Activated naive CD4-positive, alpha-beta T cell treated with anti-CD3 and anti-CD28 coated beads, Interleukin-2, amount 50 U/mL, for 24 hours (primary cell): Measurements from ENCODE around the gene CIAO3.
"Not testable (repeated sequence)": the region's sequence is repeated elsewhere in the genome, so short reads cannot be mapped to it uniquely, and the experiment has no call there.

Source experiments
- H3K27ac Mint-ChIP-seq: one replicate; pipeline ENCODE4 v1.8.0; 2021; ENCODE audit warnings: mild to moderate bottlenecking, mixed read lengths
- H3K27me3 Mint-ChIP-seq: one replicate; pipeline ENCODE4 v1.8.0; 2021; ENCODE audit warnings: mixed read lengths
- H3K36me3 Mint-ChIP-seq: one replicate; pipeline ENCODE4 v1.8.0; 2021; ENCODE audit warnings: mixed read lengths
- H3K4me1 Mint-ChIP-seq: one replicate; pipeline ENCODE4 v1.8.0; 2021; ENCODE audit warnings: mixed read lengths
- H3K4me3 Mint-ChIP-seq: one replicate; pipeline ENCODE4 v1.8.0; 2021; ENCODE audit warnings: mild to moderate bottlenecking, mixed read lengths
- H3K9me3 Mint-ChIP-seq: one replicate; pipeline ENCODE4 v1.8.0; 2021; ENCODE audit warnings: mixed read lengths

Gene CIAO3

DNA sequence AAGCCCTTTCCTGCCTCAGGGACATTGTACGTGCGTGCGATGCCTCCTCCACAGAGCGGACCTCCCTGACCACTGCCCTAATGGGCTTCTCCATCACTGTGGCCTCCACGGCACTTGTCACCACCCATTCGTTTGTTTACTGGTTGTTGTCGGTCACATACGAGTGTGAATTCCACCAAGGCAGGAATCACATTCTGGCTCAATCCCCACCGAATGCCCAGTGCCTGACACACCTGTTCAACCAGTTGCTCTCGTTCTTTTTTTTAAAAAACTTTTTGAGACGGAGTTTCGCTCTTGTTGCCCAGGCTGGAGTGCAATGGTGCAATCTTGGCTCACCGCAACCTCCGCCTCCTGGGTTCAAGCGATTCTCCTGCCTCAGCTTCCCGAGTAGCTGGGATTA lies 49.6 kb downstream of the CIAO3 start:
- peaks cover 23% of the 10 kb centered on the region for H3K4me1 Mint-ChIP-seq
- not testable (repeated sequence) for H3K36me3 Mint-ChIP-seq
- H3K27ac Mint-ChIP-seq: peak overlapping the region; percentile 80

DNA sequence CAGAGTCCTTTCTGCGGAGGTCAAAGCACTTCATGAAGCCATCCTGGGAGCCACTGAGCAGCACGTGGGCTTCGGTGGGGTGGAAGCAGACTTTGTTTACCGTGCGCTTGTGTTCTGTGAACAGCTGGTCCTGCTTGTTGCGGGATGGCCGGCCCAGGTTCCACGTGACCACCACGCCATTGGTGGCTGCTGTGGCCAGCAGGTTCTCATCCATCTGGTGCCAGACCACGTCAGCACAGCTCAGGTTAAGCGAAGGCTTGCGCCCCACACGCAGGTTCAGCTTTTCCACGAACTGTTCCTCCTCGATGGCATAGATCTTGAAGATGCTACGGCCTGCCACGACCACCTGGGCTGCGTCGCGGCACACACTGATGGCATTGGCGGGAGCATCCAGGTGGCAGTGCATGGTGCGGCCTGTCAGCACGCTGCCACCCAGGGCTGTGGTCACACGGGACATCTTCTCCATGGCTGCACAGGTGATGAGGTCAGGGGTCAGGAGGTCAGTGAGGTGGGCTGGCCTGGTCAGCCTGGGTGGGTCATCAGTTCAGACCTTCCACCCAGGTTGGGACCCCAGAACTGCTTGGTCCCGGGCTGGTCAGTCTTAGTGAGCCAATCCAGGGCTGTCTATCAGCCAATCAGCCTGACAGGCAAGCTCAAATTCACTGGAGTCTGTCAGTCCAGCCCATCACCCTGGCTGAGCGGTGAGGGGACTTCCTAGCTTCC lies 51.5 kb downstream of the CIAO3 start:
- no peaks in the 10 kb centered on the region for H3K9me3 Mint-ChIP-seq
- peak overlapping the region; percentile 95 for H3K4me3 Mint-ChIP-seq
- H3K4me1 Mint-ChIP-seq: peaks cover 15% of the 10 kb centered on the region
- no peaks in the 10 kb centered on the region for H3K36me3 Mint-ChIP-seq
- no peaks in the 10 kb centered on the region for H3K27me3 Mint-ChIP-seq
- H3K27ac Mint-ChIP-seq: peak overlapping the region; percentile 93

More for the DNA sequence above, 49.6 kb downstream of the CIAO3 start:
- H3K9me3 Mint-ChIP-seq, H3K27me3 Mint-ChIP-seq: not testable (repeated sequence)
- peak overlapping the region; percentile 55 for H3K4me3 Mint-ChIP-seq

DNA sequence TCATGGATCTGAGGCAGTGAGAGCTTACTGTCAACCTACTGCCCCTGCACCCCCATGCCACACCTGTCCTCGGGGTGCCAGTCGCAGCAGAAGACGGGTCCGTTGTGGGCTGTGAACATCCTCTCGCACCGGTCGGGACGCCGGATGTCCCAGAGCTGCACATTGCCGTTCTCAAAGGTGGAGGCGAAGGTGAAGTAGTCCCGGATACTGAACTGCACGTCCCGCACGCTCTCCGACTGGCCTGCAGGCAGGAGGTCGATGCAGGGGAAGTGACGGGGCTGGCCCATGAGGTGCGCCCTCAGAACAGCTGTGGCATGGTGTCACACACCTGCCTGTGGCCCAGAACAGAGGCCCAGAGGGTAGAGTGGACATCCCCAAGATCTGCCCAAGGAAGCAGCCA lies 53.3 kb downstream of the CIAO3 start:
- Mint-ChIP-seq H3K9me3 (no peaks in the 10 kb centered on the region), H3K27me3 (no peaks in the 10 kb centered on the region), H3K27ac (no peak overlapping the region), H3K4me3 (peak overlapping the region; percentile 26), H3K36me3 (peaks cover 1% of the 10 kb centered on the region), H3K4me1 (peaks cover 17% of the 10 kb centered on the region)

DNA sequence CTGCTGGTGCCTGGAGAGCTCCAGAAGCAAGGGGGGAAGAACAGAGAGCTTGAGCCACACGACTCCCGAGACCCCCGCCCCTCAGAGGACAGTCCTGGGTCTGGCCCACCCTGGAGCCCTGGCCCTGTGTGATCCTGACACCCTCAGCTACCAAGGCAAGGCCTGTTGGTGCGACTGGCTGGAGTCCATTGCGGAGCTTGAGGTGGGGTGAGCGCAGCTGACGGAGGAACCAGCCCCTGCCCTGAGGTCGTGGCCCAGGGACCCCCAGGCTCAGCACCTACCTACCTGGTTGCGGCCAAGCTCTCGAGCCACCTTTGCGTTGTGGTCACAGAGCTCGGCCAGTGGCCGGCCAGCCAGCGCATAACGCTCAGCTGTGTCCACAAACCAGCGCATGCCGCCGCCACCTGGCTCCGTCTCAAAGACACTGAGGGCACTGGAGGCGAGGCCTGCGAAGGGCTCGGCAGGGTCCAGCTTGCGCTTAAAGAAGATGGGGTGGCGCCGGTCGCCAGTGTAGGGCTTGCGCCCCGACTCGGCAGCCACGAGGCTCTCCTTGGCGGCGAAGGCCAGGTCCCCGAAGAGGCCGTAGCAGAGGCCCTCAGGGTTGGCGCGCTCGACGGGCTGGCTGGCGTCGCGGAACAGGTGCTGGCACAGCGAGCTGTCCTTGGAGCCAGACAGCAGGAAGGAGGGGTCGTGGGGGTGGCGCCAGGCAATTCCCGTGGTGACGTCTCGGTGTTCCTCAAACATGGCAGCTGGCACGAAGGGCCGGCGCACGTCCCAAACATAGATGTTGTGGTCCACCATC lies 54.1 kb downstream of the CIAO3 start:
- Mint-ChIP-seq H3K27ac (no peak overlapping the region), H3K9me3 (no peaks in the 10 kb centered on the region), H3K27me3 (no peaks in the 10 kb centered on the region), H3K4me1 (peaks cover 22% of the 10 kb centered on the region), H3K36me3 (peaks cover 3% of the 10 kb centered on the region), H3K4me3 (no peak overlapping the region)

DNA sequence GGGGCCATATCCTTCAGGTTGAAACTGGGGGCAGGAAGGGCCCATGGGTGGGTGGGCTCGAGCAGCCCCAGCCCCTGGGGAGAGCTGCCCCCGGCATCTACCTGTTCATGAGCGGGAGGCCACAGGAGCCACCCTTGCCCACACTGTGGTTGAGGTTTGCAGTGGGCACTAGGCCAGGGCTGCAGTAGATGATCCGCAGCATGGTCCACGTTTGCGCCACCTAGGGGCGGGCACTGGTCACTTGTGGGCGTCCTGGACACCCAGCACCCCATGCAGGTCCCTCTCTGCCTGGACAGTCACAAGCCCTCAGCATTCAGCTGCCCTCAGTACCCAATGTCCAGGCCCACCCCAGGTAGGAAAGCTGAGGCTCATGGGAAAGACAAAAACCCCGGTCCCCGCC lies 54.8 kb downstream of the CIAO3 start:
- H3K4me1 Mint-ChIP-seq: peaks cover 25% of the 10 kb centered on the region
- no peak overlapping the region for H3K27ac Mint-ChIP-seq
- no peaks in the 10 kb centered on the region for H3K27me3 Mint-ChIP-seq
- H3K36me3 Mint-ChIP-seq: peaks cover 3% of the 10 kb centered on the region
- peak overlapping the region; percentile 44 for H3K4me3 Mint-ChIP-seq
- no peaks in the 10 kb centered on the region for H3K9me3 Mint-ChIP-seq

DNA sequence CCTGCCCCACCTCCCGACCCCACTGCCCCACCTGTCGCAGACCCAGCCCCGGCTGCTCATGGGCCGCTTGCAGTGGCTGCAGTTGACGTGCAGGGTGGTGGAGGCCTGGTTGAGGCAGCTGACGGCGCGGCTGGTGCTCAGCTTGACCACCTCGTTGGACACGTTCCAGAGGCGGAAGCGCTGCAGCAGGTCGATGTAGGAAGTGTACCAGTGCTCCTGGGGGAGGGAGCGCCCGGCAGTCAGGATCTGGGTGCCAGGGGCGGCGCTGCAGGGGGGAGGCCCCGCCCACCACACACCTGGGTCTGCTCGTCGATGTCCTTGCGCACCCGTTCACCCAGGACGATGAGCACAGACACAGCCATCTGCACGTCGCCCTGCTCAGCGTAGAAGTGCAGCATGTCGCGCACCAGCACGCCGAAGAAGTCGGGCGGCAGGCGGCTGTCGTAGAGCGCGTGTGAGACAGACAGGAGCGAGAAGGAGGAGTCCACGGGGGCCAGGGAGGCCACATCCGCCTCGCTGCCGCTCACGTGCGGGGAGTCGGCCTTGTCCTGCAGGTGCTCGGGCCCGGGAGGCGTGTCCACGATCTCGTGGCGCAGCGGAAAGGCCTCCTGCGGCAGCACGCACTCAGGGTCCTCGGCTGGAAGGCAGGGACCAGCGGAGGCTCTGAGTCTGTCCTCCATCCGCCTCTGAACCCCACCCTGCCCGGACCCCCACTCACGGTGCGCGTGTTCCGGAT lies 55.7 kb downstream of the CIAO3 start:
- peaks cover 3% of the 10 kb centered on the region for H3K36me3 Mint-ChIP-seq

DNA sequence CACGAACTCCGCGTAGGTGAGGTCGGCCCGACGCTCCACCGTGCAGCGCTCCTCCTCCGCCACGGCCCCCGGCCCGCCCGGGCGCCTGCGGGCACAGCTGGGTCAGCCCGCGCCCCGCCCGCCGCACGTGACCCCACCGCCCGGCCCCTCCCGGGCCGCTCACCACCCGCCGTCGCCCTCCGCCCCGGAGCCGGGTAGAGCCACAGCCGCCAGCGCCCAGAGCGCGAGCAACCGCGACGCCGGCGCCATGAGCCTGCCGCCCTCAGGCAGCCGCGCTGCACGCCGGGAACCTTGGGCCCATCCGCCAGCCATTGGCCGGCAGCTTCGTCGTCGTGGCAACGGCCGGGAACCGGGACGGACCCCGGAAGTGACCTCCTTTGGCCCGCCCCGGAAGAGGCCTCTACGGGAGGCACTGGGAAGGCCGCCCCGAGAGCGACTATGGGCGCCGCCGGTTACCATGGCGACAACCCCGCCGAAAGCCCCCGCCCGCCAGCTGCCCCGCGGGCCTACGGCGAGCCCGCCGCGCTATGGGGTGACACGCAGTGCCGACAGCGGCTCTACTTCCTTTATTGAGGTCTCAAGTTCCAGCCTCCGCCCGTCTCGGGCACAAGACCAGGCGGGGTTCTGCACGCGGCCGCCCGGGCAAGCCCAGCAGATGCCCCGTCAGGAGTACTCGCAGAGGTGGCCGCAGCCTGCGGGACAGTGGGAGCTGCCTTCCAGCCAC lies 56.6 kb downstream of the CIAO3 start, which contains the start of gene JMJD8:
Gene JMJD8, minus strand, starts transcription at position 264 of the 724 bp plus-strand sequence. Its CDS starts 15 bp downstream, at position 249.
- no peaks in the 10 kb centered on the region for H3K27me3 Mint-ChIP-seq
- peak within 1 kb of the TSS; percentile 83 for H3K4me3 Mint-ChIP-seq
- H3K27ac Mint-ChIP-seq: peak within 1 kb of the TSS; percentile 62
- no peaks in the 10 kb centered on the region for H3K9me3 Mint-ChIP-seq
- H3K4me1 Mint-ChIP-seq: peaks cover 20% of the 10 kb centered on the region
- peaks cover 3% of the 10 kb centered on the region for H3K36me3 Mint-ChIP-seq

More for the DNA sequence above, 55.7 kb downstream of the CIAO3 start:
- Mint-ChIP-seq H3K9me3 (no peaks in the 10 kb centered on the region), H3K4me3 (peak overlapping the region; percentile 44), H3K4me1 (peaks cover 21% of the 10 kb centered on the region), H3K27ac (no peak overlapping the region), H3K27me3 (no peaks in the 10 kb centered on the region)

DNA sequence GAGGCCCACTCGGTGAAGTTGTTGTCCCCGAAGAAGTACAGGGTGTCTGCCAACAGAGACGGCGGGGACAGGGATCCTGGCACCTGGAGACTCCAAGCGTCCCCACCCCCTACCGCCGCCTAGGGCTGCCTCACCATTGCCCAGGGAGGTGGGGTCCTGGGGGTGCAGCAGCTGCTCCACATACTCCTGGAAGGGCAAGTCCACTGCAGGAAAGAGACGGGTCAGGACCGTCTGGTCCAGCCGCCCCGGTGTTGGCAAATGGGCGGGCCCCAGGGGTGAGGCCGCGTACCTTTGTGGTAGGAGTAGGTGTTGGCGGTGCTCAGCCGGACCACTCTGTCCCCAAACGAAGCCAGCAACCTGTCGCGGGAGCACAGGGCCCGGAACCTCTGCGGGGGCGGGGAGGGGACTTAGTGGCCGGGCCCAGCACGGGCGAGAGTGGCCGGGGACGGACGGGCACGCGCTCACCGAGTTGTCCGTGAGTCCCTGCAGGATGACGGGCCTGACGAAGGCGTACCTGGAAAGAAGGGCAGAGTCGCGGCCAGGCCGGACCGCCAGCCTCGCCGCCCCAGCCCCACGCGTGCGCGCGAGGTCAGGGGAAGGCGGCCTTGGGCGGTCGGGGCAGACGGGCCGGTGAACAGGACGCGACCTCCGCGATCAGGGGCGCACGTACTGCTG lies 57.3 kb downstream of the CIAO3 start:
- Mint-ChIP-seq H3K4me1 (peaks cover 24% of the 10 kb centered on the region), H3K27ac (peak overlapping the region; percentile 62), H3K4me3 (peak overlapping the region; percentile 83), H3K36me3 (peaks cover 3% of the 10 kb centered on the region), H3K9me3 (no peaks in the 10 kb centered on the region), H3K27me3 (no peaks in the 10 kb centered on the region)

- Mint-ChIP-seq H3K4me1 (peaks cover 24% of the 10 kb centered on the region), H3K36me3 (peaks cover 3% of the 10 kb centered on the region), H3K9me3 (no peaks in the 10 kb centered on the region), H3K27ac (peak overlapping the region; percentile 92), H3K27me3 (no peaks in the 10 kb centered on the region), H3K4me3 (peak overlapping the region; percentile 83)
Measured at GRCh38 chr16:682493-683395, 58.1 kb downstream of the CIAO3 start.

- Mint-ChIP-seq H3K36me3 (peaks cover 3% of the 10 kb centered on the region), H3K4me1 (peaks cover 24% of the 10 kb centered on the region), H3K9me3 (no peaks in the 10 kb centered on the region), H3K27me3 (no peaks in the 10 kb centered on the region), H3K27ac (peak overlapping the region; percentile 35), H3K4me3 (peak overlapping the region; percentile 83)
Measured at GRCh38 chr16:681746-682427, 58.9 kb downstream of the CIAO3 start.

DNA sequence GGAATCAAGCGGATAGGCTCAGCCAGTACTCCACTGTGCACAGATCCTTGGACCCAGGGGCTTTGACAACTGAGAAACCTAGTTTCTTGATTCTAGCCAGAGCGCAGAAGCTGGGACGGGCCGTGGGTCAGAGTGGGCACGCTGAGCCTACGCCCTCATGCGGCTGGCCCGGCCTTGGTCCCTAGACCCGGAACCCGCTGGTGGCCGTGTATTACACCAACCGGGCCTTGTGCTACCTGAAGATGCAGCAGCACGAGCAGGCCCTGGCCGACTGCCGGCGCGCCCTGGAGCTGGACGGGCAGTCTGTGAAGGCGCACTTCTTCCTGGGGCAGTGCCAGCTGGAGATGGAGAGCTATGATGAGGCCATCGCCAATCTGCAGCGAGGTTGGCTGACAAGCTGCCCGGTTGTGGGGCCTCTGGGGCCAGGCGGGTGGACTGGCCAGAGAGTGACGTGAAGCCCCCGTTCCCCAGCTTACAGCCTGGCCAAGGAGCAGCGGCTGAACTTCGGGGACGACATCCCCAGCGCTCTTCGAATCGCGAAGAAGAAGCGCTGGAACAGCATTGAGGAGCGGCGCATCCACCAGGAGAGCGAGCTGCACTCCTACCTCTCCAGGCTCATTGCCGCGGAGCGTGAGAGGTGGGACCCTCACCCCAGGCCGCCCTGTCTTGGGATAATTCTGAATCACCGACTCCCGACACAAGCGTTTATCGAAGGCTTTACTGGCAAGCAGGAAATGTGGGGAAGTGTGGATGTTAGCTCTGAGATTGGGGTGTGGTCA lies 59.6 kb downstream of the CIAO3 start:
- H3K36me3 Mint-ChIP-seq: peaks cover 3% of the 10 kb centered on the region
- H3K4me3 Mint-ChIP-seq: peak overlapping the region; percentile 83
- H3K27ac Mint-ChIP-seq: peak overlapping the region; percentile 35
- H3K4me1 Mint-ChIP-seq: peaks cover 24% of the 10 kb centered on the region
- H3K27me3 Mint-ChIP-seq: peaks cover 1% of the 10 kb centered on the region
- no peaks in the 10 kb centered on the region for H3K9me3 Mint-ChIP-seq

DNA sequence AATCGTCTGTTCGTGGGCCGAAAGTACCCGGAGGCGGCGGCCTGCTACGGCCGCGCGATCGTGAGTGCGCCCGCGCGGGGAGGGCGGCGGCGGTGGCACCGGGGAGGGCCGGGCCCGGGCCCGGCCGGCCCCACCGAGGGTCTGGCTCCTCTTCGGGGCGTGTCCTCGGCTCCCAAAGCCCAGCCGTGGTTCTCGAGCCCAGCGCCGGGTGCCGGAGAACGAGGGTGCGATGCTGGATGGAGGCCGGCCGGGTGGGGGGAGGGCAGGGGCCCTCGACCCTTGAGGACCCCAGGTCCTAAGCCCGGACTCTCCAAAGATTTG lies 60.2 kb downstream of the CIAO3 start:
- peaks cover 1% of the 10 kb centered on the region for H3K27me3 Mint-ChIP-seq
- H3K4me3 Mint-ChIP-seq: peak overlapping the region; percentile 83
- no peak overlapping the region for H3K27ac Mint-ChIP-seq
- no peaks in the 10 kb centered on the region for H3K9me3 Mint-ChIP-seq
- H3K36me3 Mint-ChIP-seq: peaks cover 3% of the 10 kb centered on the region
- H3K4me1 Mint-ChIP-seq: peaks cover 24% of the 10 kb centered on the region
